T-helper 9 cell (primary cell): ENCODE measurements around the gene PER2.

Source experiments
- DNase-seq: peaks from one replicate; pipeline ENCODE4 v3.0.0-alpha.2; 2020

The PER2 gene

GRCh38 chr2:238243496-238244076, 44.8 kb downstream of the PER2 start:
- no peak for DNase-seq

GRCh38 chr2:238242731-238243495, 45.5 kb downstream of the PER2 start:
- no peak for DNase-seq

DNA sequence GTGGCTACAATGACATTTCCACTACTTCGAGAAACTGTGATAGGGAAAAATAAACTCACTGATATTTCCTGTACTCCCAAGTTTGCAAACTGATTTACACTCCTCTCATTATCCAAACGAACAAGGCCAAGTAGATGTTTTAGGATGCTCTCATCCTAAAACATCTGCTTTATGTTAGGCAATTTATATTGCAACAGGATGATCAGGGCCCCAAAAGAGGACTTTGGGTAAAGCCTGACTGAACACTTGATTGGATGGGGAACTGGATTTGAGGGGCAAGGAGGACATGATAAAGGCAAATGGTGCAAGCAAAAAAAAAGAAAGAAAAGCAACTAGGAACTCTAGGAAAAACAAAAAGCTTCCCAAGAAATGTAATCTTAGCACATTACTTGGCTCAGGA, 46.4 kb downstream of the PER2 start:
- DNase-seq = no peak

GRCh38 chr2:238240757-238241711, 47.4 kb downstream of the PER2 start:
- DNase-seq = peak; percentile 21

DNA sequence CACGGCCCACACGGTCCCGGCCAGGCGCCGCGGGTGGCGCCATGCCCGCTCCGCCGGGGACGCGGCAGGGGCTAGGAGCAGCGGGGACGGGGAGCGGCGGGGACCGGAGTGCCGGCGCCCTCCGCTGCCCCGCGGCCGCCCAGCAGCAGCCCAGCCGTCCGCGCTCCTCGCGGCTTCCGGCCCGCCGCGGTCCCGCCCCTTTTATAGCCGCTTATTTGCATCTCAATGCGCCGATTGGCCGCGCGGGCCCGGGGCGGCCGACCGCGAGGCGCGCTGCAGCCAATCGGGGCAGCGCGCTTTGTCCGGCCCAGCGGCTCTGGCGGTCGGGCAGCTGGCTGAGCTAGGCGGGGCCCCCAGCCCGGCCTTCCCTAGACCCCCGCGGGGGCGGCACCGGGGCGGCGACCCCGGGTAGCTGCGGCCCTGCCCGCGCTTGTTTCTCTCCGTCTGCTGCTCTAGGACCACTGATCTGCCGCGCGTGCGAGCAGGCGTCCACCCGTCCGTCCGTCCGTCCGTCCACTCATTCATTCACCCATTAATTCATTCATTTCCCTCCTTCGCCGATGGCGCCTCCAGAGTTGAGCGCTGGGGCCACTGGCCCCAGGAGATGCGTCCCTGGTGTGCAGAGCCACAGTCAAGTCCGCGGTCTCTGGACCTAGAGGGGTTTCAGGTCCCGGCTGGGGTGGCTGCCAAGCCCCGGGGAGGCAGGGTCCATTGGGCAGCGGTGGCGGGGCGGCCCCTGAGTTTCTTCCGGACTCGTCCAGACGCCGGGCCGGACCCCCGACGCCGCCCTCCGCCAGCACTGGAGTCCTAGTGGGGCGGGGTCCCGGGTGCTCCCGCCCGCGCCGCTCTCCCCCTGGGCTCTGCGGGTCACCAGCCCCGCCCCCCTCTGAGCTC, 48.3 kb downstream of the PER2 start, which contains the start of gene HES6:
HES6 (minus strand) TSS at position 176 of the 894 bp plus-strand sequence; CDS start at position 43, 133 bp downstream.
- DNase-seq = peak; percentile 68

DNA sequence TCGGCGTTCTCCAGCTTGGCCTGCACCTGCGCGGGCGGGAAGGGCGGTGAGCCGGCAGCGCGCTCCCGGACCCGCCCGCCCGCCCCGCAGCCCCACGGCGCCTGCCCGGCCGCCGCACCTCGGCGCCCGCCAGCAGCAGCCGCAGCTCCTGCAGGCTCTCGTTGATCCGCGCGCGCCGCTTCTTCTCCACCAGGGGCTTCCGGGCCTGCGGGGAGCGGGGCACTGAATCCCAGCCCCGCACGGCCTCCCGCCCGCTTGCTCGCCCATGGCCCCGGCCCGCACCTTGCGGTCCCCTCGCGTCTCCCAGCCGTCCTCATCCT, 48.9 kb downstream of the PER2 start:
- DNase-seq = peak; percentile 36

- peak; percentile 20 for DNase-seq
Measured at GRCh38 chr2:238238766-238239542, 49.5 kb downstream of the PER2 start.

DNA sequence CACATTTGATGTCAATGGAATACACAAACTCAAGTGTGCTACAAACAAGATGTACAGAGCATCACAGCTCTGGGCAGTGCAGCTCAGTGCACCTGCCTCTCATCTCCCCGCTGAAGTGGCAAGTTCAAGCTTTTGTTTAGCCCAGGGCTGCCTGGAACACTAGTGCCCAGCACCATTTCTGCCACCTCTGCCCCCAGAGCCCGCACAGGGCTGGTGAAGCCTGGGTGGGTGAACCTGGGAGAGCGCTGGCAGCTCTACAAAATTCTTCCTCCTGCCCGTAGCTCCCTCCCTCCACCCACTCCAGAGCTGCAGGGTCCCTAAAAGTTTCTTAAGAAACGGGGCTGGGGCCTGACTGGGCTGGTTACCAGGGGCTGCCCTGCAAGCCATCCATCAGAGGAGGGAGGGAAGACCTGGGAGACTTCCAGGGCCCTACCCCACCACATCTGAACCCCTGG, 50.1 kb downstream of the PER2 start:
- DNase-seq = no peak

DNA sequence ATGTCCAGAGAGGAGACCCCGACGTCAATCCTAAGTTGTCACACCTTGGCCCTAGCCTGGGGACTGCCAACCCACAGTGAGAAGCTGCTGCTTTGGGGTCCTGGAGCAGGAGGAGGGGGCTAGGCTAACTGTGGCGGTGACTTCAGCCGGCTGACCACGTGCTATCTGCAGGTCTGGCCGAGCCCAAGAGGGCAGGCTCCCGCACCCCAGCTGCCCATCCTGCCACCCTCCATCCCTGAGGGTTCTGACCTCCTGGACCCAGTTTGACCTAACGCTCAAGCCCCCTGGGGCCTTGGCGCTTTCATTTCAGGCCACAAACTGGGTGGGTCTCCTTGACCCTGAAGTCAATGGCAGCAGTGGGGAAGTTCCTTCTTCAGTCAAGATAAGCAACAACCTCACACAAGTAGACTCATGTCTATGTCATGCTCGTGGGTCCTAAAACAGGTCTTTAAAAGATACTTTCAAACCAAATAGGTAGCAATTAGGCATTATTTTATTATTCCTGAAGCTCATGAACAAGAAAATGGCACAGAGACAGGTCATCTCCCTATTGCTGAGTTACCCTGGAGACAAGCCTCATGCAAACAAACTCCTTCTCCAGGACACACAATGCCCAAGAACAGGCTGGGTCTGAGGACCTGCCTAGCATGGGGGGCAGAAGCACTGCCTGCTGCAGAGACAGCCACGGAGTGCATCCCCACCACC, 50.8 kb downstream of the PER2 start:
- no peak for DNase-seq

DNA sequence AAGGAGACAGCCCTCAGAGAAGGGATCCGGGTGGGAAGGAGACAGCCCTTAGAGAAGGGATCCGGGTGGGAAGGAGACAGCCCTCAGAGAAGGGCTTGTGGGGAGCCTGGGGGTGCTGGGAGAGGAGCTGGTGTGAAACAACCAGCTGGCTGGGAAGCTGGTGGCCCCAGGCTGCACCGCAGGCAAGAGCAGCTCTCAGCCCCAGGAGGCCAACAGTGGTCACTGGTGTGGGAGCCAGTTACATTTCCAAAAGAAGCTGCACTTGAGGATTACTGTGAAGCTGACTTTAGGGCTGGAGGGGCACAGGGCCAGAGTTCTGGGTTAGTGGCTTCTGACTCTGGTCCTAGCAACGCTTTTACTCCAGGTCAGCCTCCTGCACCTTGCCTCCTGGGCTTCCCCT, 51.8 kb downstream of the PER2 start:
- DNase-seq = no peak

DNA sequence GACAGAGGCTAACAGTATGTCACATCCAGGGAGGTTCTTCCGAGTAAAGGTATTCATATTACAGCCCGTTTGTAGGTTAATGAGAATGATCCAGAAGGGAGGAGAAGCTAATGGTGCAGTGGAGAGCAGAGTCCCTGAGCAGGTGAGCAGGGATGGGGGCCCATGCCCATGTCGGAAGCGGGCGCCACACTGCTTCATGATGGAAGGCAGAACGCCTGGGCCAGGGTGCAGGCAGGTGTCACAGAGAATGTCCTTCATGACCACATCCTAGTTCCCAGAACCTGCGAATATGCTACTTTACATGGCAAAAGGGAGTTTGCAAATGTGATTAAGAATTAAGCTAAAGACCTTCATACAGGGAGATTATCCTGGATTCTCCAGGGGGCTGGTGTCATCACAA, 52.6 kb downstream of the PER2 start:
- no peak for DNase-seq

DNA sequence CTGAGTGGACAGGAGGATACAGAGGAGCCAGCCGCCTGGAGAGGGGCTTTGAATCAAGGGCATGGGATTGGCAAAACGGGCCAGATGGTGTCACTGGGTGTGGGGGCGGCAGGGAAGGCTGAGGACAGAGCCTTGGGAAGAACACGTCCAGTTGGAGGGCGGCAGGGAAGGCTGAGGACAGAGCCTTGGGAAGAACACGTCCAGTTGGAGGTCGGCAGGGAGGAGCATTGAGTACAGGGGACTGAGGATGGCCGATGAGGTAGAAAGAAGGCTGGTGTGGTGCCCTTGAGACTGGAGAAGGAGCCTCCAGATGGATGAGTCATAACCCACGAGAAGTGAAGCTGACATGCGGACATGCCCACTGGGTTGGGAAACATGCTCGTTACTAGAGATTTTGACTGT, 53.1 kb downstream of the PER2 start:
- DNase-seq = no peak

GRCh38 chr2:238233625-238234024, 54.8 kb downstream of the PER2 start:
- no peak for DNase-seq

DNA sequence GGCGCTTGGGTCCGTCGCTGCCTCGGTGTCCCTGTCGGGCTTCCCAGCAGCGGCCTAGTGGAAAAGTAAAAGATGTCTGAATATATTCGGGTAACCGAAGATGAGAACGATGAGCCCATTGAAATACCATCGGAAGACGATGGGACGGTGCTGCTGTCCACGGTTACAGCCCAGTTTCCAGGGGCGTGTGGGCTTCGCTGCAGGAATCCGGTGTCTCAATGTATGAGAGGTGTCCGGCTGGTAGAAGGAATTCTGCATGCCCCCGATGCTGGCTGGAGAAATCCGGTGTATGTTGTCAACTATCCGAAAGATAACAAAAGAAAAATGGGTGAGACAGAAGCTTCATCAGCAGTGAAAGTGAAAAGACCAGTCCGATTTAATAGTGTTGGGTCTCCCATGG, 56.6 kb downstream of the PER2 start:
- DNase-seq = no peak

GRCh38 chr2:238231251-238231793, 57.1 kb downstream of the PER2 start:
- peak; percentile 76 for DNase-seq

GRCh38 chr2:238230699-238231098, 57.7 kb downstream of the PER2 start:
- no peak for DNase-seq

DNA sequence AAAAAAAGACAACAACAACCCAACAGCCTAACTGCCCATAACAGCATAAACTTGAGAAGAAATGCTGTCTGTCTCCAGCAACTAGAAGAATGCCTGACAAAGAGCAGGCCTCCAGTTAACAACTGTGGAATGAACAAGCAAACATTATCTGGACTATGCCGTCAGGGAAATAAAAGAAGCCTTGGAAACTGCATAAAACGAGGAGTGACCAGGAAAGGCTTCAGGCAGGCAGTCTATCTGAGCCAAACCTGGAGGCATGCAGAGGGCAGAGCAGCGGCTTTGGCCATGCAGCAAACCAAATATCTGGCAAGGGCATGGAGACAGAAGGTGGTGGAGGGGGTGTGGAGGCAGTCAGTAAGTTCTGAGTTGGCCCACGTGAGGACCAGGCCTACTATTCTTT, 59.7 kb downstream of the PER2 start:
- DNase-seq = no peak

- no peak for DNase-seq
Measured at GRCh38 chr2:238227587-238228032, 60.8 kb downstream of the PER2 start.

- no peak for DNase-seq
Measured at GRCh38 chr2:238226698-238227586, 61.5 kb downstream of the PER2 start.
